PC-9 (cell line): Measurements from ENCODE around the gene CCN6.

Experiments used
- CTCF ChIP-seq: fragments of 200-600 bp; sonication (generic); conservative IDR thresholded peaks from 2 replicates; pipeline ENCODE4 v1.6.1; 2017; ENCODE audit warnings: mixed run types, antibody characterized with exemption, mild to moderate bottlenecking, moderate library complexity
- EZH2 ChIP-seq: fragments of 200-600 bp; sonication (generic); IDR thresholded peaks from 2 replicates; pipeline ENCODE4 v1.8.0; 2017; ENCODE audit warnings: antibody characterized with exemption, low read depth

GRCh38 chr6:112015725-112016124, 38.2 kb upstream of the CCN6 start:
- TF ChIP-seq EZH2 (no peak), CTCF (no peak)
